HG02840 (cell line): ENCODE data around the gene BDH2.

Experiments
- ATAC-seq: cut with Tn5 transposase; IDR thresholded peaks from one replicate; pipeline ENCODE4 v1.9.1; 2021; ENCODE audit warnings: mild to moderate bottlenecking, moderate library complexity, moderate number of reproducible peaks; ENCODE audit not compliant: unreplicated experiment, low FRiP score

BDH2 gene

DNA sequence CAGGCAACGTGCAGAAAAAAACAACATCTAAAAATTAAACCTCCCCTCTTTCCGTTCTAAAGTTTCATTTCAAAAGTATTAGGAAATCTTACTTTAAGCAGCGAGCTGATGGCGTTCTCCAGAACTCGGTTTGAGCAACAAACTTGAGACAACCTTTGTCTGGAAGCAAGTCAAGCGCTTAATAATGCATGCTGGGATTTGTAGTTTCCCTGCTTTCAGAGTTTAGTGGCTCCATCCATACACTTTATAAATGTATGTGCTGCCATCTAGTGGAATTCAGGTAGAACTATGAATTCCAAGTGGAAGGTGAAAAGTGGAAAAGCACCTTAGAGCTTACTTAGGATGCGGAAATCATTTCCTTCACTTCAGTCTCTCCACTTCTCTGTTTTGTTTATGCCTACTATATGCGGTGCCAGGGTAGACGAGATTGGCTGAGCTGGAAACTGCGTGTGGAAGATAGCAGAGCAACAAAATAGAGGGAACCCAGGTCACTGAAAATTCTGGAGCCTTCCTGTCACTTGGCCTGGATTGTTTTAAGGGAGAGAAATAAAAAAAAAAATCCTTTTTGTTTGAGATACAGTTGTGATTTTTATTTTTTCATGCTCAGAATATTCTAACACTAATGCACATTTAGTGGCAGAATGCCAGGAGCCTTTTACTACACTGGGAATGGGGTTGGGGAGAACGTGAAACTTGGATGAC, at the start of gene BDH2:
BDH2 (minus strand) TSS at position 144 of the 702 bp plus-strand sequence. CDS start 3,580 bp downstream, outside the sequence.
- ATAC-seq = peak; percentile 93

DNA sequence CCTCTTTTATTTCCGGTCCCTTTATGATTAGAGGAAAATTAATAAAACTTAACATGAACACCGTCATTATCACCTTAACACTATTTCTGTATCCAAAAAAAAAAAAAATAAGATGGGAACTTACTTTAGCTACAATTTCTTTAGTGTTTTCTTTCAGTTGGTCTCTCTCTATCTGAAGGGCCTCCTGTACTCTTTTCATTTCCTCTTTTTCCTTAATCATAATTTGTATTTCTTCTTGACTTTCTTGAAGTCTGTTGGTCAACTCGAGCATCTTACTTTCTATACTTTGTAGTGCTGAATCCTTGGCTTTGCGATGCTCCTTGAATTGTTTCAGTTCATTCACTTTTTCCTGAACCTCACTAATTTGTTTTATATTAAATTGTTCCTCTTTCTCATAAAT, 45.3 kb upstream of the BDH2 start:
- ATAC-seq = no peak

DNA sequence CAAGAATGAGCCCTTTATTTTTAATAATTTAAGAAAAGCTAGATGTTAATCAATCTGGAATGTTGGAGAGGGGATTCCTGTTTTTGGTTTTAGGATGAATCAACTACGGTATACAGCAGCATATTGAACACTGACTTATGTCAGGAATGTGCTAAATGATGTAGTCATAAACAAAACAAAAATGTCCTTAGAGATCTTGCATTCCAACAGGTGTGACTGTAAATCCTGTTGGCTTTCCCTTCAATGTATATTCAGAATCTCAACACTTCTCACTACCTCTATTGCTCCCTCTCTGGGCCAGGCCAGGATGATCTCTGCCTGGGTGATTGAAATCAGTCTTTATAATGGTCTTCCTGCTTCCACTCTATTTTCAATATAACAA, 37.8 kb upstream of the BDH2 start:
- ATAC-seq = no peak

GRCh38 chr4:103136671-103137445, 37.2 kb upstream of the BDH2 start:
- ATAC-seq = no peak

DNA sequence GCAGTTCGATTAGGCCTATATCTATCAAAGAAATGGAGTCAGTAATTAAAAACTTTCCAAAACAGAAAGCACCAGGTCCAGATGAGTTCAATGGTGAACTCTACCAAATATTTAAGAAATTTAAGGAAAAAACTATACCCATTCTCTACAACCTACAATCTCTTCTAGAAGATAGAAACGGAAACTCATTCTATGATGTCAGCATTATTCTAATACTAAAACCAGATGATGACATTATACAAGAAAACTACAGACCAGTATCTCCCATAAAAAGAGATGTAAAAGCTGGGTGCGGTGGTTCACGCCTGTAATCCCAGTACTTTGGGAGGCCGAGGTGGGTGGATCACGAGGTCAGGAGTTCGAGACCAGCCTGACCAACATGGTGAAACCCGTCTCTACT, 29.5 kb upstream of the BDH2 start:
- ATAC-seq = no peak

DNA sequence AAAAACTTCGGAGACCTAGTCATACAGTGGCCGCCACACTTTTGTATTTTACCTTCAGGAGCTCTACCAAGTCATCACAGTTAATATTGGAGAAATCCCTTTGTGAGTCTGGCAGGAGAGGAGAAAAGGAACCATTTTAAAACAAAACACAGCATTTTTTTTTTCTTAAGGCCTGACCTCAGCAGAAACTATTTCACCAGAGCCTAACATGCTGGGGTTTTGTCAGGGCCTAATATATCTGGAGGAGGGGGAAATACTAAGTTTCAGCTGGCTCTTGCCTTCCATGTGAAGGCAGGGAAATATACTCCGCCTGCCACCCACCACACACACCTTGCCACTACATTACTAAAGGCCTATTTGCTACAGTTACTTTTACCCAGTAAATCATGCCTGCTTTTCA, 26.5 kb upstream of the BDH2 start:
- ATAC-seq = no peak

- no peak for ATAC-seq
Measured at GRCh38 chr4:103123114-103123513, 23.5 kb upstream of the BDH2 start.

DNA sequence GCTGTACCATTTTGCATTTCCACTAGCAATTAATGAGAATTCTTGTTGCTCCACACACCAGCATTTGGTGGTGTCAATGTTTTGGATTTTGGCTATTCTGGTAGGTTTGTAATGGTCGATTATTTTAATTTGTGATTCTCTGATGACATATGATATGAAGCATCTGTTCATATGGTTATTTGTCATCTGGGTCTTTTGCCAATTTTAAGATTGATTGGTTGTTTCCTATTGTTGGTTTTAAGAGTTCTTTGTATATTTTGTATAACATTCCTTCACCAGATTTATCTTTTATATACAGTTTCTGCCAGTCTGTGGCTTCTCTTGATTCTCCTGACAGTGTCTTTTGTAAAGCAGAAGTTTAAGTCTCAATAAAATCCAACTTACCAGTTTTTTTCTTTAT, 18.5 kb upstream of the BDH2 start:
- ATAC-seq = no peak

DNA sequence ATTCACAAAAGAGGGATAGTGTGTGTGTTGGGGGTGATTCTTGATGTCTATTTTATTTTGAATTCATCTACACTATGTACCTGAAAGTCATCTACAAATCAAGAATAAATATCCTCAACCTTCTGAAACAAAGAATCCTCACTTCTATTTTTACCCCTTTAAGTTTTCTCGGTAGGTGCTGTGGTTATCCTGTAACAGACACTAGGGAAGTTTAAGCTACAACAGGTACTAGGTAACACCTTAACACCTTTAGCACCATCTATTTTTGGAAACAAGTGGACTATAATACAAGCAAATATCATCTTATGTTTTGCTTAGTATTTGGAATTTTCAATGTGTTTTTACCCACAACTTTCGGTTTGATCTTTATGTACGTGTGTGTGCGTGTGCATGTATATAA, 12.0 kb upstream of the BDH2 start:
- no peak for ATAC-seq

GRCh38 chr4:103108542-103108941, 8.9 kb upstream of the BDH2 start:
- no peak for ATAC-seq

DNA sequence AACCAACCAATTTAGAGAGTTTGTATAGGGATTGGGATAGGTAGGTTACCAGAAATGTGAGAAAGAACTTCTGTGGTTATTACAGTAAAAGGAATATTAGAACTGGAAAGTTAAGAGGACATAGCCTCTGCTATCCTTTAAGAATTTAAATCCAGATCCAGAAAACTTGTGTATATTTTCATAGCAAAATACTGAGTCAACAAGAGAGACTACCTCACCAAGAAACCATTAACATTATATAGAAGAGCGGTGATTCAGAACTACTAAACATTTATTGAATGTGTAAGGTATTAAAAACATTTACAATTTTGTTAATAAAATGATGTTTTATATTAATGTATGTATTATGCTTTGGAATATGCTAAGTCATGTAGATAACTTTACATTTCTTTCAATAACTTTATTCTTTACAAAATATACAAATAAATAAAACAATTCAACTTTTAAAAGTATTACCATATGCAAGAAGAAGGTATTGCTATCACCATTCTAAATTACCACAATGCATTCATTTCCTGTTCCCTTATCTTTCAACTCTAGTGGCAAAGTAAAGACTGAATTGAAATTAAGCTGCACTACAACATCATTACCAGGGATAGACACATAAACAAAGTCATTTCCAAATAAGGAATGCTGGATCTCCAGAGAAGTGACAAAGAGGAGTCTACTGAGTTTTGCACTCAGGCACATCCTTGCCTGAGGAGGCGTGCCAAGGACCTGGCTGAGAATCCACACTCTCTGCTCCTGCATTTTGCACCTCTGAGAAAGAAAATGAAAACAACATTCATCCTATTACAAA, 6.1 kb upstream of the BDH2 start:
- no peak for ATAC-seq

GRCh38 chr4:103104886-103105285, 5.3 kb upstream of the BDH2 start:
- ATAC-seq = no peak

GRCh38 chr4:103100691-103101090, 1.1 kb upstream of the BDH2 start:
- ATAC-seq = no peak

DNA sequence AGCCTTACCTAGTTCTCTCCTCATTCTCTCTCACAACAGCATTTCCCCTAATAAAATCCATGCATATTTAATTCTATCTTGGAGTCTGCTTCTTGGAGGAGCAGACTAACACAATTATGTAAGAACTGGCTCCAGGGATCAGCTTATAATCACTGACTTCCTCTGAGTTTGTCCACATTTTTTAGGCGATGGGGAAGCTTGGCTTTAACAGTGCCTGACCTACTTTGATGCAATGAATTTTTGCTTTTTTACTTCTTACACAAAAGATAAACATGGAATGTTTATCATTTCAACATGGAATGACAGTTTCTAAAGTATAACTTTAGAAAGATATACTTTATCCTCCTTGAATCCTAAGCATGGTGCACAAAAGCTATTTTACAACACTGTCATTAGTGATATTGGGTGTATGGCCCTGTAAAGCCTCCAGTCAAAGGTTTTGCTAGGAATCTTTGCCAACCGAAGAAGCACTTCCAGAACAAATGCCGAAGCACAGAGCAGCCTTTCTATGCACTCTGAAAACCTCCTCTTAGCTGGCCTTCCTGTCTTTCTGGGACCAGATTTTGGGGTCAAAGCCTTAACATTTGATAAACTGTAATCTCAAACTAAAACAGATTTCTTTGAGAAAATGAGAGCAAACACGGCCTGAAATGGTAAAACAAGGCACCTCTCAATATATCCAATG, 736 bp downstream of the BDH2 start:
- no peak for ATAC-seq

- ATAC-seq = no peak
Measured at GRCh38 chr4:103098341-103098740, 1.3 kb downstream of the BDH2 start.

DNA sequence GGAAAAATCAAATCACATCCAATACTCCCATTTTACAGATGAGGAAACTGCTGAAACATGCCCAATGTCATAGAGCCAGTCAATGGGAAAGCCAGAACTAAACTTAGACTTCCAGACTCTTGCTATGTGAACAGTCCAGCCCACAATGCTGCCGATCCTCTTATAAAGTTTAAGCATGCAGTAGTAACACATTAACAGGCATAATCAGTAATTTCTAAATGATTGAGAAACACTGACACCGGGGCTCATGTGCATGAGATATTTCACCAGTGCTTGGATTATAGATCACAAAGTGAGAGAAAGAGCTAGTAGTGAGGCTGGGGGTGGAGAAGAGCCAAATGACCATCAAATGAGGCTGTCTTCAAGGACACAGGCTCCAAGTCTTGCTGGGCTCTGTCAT, 2.5 kb downstream of the BDH2 start:
- ATAC-seq = no peak

GRCh38 chr4:103095080-103095479, 4.6 kb downstream of the BDH2 start:
- no peak for ATAC-seq

- no peak for ATAC-seq
Measured at GRCh38 chr4:103092245-103092644, 7.4 kb downstream of the BDH2 start.

DNA sequence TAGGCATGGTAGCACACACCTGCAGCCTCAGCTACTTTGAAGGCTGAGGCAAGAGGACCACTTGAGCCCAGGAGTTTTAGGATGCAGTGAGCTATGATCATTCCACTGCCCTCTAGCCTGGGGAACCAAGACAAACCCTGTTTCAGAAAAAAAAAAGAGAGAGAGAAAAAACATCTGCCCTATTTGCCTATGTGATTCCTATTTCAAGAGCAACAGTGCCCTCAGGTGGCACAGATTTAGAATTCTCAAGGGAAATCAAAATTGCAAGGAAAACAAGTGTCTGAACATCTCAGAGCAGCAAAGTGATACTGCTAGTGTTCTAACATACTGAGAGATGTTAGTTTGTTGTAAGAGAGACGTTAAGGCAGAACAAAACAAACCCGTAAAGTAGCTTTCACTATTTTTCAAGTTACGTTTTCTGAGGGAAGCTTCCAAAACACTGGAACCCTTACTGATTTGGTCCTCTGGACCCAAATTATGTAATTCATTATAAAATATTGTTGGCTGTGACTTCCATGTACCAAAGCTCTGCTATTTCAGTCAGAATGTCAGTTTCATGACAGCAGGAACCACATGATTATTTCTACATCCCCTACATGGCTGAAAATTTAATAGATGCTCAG, 7.9 kb downstream of the BDH2 start:
- ATAC-seq = peak; percentile 73

DNA sequence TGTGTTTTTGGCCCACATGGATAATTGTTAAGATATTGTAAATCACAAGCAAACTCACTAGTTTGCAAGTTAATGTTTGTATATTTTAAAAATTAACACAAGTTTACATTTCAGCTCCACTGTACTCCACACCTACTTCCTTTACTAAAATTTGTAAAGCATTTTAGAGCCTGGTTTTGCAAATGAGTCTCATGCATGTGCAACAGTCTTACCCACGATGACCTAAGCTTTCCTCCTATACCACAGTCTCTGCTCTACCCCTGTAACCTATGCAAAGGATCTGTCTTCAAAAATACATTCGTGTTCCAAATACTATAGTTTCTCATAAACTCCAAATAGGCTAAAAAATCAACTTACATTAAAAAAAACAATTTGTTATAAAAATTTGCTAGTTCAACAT, 10.2 kb downstream of the BDH2 start:
- no peak for ATAC-seq
